Measurements from ENCODE around the gene NPIPB5. TPM values are rescaled to one million over a fixed set of nuclear protein-coding genes. Genes with fewer than 3 reads are reported as not detected.

The NPIPB5 gene
- 321 and 375 TPM in 2 replicates for total RNA-seq

DNA sequence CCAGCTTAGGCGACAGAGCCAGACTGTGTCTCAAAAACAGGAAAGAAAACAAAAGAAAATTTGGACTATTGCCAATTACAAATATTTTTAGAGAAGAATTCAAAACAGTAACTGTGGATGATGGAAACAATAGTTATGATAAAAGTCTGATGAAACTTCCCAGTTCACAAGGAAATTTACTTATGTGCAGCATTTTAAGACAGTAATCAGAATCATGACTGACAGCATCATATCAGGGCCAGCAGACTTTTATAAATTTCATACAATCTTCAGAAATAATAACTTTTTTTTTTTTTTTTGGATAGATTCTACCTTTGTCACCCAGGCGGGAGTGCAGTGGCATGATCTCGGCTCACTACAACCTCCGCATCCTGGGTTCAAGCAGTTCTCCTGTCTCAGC is at the start of gene NPIPB5:
TSS of gene NPIPB5 (plus strand) at position 301 of the 400 bp plus-strand sequence. CDS start 2,911 bp downstream, outside the sequence.

Small RNAs within 50 kb of the gene (small RNA-seq; reads per million reads assigned to genes)
- gene AC106788.1: not detected

Other genes starting within 250 kb of the NPIPB5 start
- gene POLR3E, start 213.5 kb upstream of the NPIPB5 start, total RNA-seq: 38.2 and 42.1 TPM in 2 replicates
- gene CDR2, start 136.3 kb upstream of the NPIPB5 start, total RNA-seq: 39.5 and 43.2 TPM in 2 replicates

All from thoracic aorta endothelial cell (primary cell).